D341Med (cell line): ENCODE measurements around the gene PI4K2A.

Experiments
- DNase-seq: peaks from one replicate; pipeline ENCODE4 v3.0.0; 2012; ENCODE audit warnings: low spot score

Gene PI4K2A

GRCh38 chr10:97640174-97640867 is at the start of gene PI4K2A:
TSS of gene PI4K2A (plus strand) at chr10:97640671. CDS start at chr10:97640743, 72 bp downstream.
- peak; percentile 92 for DNase-seq

DNA sequence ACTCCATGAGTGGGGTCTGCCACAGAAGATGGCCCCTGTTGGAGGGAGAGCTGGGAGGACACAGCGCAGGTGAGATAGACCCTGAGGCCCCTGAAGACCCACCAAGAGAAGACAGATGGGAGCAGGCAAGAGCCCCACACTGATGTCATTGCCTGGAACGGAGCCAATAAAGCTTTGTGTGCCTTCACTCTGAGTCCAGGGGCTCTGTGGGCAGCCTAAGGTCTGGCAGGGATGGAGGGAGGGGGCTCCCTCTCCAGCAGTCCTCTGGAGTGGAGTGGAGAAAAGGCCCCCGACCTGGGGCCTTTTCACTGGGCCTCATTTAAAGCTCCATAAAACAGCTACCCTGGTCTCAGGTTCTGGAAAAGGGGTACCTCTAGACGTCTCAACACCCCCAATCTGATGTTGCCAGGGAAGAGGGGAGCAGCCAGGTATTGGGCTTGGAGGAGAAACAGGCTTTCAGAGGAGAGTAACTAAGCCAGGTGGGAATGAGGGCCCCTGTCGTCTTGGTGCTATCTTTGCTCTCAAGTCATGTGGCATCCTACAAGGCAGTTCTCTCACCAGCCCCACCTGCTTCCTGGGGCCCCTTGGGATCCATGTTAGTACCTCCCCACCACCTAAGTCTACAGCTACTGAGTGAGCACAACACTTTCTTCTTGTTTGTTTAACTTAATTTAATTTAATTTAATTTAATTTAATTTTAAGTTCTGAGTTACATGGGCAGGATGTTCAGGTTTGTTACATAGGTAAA is 49.5 kb upstream of the PI4K2A start:
- no peak for DNase-seq

DNA sequence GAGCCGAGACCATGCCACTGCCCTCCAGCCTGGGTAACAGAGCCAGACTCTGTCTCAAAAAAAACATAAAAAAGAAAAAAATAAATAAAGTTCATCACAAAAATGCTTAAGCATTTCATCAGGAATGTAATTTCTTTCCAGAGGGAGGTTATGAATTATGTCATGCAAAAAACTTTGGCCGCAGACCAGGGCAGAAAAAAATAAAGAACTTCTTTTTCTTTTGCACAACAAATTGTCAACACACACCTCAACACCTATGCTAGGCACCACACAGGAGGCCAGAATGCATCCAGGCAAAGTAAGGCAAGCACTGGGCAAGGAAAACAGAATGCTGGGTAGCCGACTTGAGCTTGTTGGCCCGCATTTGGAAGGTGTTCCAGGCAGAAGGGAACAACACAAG is 47.0 kb upstream of the PI4K2A start:
- no peak for DNase-seq

DNA sequence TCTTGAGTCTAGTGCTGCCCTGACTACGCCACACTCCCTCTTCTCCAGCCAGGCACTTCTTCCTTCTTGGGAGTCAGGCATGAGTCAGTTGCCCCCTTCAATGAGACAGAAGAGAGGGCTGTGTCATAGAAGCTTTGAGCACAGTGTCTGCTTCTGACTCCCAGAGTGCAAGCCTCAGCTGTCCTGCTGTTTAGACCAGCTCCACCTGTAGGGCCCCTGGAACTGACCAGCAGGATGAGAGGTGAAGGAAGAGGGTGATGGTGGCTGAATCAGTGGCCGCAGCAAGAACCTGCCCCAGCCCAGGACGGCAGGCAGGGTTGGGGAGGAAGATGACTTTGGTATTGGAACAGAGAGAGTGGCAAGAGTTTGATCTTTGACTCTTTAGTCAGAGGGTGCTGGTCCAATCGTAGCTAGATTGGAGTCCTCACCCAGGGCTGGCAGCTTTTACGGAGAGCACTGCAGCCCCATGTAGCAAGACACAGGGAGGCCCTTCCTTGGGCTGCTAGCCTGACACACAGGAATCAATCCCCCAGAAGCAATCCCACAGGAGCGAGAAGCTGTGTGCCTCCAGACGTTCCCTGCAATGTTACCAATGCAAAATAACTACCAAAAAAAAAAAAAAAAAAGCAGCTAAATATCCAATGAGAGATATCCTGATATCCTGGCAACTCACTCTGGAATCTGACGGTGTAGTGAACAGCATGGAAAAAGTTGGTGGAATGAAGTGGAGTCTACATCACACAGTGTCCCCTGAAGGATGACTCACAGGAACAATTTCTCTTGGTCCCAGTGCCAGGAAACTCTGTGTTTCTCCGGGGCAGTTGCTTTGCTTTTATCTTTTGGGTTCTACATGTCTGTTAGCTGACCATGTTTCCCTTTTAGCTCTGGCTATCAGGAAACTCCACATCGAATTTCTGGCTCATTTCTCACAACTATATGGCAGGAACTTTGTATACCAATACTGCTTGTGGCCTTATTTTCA is 44.1 kb upstream of the PI4K2A start:
- no peak for DNase-seq

GRCh38 chr10:97597778-97598177 is 42.7 kb upstream of the PI4K2A start:
- no peak for DNase-seq

DNA sequence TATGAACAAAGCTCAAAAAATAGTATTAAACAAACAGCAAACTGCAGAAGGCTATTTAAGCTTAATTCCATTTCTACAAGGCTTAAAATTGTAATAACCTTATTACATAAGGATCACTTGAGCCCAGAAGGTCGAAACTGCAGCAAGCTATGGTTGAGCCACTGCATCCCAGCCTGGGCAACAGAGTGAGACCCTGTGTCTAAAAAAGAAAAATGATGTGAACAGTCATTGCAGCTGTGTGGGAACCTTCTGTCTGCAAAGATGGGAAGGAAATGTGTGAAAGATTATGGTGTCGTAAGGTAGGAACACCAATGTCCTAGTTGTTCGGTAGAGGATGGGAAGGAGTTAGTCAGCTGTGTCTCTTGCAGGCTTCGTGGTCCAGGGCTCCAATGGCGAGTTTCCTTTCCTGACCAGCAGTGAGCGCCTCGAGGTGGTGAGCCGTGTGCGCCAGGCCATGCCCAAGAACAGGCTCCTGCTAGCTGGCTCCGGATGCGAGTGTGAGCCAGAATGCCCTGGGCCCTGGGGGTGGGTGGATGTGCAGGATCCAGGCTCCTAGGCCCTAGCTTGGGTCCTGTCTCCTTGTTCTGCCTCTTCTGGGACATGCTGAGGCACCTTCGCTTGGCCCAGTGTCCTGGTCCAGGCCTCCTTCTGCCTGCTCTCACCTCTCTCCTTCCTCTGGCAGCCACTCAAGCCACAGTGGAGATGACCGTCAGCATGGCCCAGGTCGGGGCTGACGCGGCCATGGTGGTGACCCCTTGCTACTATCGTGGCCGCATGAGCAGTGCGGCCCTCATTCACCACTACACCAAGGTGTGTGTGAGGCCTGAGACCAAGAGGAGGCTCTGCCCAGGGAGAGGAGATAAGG is 41.8 kb upstream of the PI4K2A start:
- DNase-seq, result no peak

- no peak for DNase-seq
Observed at GRCh38 chr10:97599272-97599619, 41.2 kb upstream of the PI4K2A start.

- DNase-seq, result no peak
Observed at GRCh38 chr10:97600616-97601015, 39.9 kb upstream of the PI4K2A start.

DNA sequence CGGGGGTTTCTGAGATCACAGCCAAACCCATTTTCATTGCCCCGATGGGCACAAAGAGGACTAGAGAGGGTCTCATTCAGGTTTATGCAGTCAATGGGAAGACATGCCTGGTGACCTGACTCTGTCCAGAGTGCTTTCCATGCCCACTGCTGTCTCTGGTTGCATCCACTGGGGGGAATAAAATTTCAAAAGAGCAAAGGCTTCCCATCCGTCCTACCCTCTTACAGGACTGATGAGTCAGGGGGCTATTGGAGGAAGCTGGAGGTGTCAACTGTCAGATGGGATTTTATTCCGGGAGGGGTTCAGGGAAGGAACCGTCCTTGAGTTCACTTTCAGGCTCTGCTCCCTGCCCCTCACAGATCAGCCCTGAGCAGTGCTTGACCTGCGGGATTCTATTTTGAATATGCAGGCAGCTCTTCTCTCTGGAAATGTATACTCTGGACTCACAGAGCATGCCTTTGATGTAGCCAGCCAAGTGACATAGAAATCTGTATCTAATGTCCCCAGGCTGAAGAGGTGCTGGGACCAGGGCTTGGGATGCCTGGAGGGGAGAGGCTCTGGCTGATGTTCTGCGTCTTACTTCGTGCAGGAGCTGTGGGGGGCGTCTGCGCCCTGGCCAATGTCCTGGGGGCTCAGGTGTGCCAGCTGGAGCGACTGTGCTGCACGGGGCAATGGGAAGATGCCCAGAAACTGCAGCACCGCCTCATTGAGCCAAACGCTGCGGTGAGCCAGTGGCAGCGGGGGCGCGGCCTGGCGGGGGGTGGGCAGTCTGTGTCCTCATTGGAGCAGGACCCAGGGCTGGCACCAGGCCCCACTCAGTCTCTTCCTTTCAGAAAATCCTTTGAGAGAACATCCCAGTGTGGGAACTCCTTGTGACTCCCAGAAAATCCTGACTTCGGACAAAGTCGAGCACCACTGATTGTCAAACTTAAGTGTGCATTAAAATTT is 38.9 kb upstream of the PI4K2A start:
- no peak for DNase-seq

DNA sequence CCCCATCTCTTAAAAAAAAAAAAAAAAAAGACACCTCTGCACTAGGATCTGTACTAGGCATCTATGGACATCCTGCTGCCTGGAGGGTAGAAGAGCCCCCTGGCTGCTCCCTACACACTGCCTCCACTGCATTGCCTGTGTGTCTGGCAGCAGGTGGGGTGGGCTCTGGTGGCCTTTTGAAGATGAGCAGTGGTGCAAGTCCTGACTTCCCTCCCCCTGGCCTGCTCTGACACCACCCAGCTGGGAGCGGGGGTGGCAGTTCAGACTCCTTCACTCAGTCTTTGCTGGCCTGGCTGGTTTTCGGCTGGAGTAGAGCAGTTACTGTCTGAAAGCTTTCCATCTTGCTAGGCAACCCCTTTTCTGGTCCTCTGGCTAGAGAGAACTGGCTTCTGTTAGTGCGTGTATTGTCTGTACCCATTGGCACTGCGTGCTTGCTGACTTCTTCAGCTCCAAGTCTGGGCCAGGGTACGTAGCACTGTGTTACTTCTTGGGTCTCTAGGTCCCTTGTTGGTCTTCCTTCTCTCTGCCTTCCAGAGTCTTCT is 33.3 kb upstream of the PI4K2A start:
- no peak for DNase-seq

- no peak for DNase-seq
Observed at GRCh38 chr10:97608991-97609561, 31.4 kb upstream of the PI4K2A start.

- DNase-seq, result no peak
Observed at GRCh38 chr10:97611473-97611872, 29.0 kb upstream of the PI4K2A start.

GRCh38 chr10:97612386-97612785 is 28.1 kb upstream of the PI4K2A start:
- no peak for DNase-seq

DNA sequence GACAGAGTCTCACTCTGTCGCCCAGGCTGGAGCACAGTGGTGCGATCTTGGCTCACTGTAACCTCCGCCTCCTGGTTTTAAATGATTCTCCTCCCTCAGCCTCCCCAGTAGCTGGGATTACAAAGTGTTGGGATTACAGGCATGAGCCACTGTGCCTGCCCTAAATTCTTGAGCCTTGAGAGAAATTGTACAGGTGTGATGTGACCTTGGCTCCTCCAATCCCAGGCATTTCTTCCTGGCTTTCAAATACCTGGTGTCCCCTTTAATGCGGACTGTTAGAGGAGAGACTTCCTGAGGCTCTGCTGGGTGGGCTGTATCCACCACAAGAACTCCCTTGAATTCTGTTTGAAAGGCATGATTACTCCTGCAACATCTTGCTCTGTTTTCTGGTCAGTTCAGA is 22.2 kb upstream of the PI4K2A start:
- no peak for DNase-seq

- DNase-seq, result no peak
Observed at GRCh38 chr10:97618733-97619132, 21.7 kb upstream of the PI4K2A start.

GRCh38 chr10:97623277-97623676 is 17.2 kb upstream of the PI4K2A start:
- DNase-seq, result no peak

DNA sequence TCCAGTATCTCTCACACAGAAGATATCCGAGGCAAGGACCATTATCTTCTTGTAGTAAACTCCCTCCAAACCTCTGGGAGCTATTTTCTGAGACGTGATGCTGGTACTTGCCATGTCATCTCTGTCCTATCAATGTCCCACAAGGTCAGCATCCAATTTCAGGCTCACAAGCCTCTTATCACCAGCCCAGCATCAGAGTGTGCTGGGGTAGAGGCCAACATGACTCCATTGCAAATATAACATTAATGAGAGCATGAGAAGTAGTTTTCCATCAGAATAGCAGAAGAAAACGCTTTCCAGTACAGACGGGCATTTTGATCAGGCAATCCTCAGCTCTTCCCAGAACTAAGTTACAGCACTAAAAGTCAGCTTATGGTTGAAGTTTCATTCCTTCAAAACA is 12.7 kb upstream of the PI4K2A start:
- DNase-seq, result no peak

DNA sequence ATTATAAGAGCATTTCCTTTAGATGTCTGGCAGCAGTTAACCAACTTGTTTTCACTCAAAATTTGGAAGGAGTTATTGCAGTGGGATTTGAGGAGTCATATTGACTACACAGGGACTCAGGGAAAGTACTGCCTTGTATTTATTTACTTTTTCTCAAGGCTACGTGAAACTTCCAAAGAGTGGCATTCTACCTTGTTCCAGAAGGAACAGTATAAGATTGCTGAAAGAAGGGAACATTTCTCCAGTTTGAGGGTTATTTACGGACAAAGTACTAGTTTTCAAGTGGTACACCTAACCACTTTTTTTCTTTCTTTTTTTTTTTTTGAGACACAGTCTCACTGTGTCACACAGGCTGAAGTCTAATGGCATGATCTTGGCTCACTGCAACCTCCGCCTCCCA is 12.2 kb upstream of the PI4K2A start:
- DNase-seq, result no peak

- no peak for DNase-seq
Observed at GRCh38 chr10:97629289-97629688, 11.2 kb upstream of the PI4K2A start.

DNA sequence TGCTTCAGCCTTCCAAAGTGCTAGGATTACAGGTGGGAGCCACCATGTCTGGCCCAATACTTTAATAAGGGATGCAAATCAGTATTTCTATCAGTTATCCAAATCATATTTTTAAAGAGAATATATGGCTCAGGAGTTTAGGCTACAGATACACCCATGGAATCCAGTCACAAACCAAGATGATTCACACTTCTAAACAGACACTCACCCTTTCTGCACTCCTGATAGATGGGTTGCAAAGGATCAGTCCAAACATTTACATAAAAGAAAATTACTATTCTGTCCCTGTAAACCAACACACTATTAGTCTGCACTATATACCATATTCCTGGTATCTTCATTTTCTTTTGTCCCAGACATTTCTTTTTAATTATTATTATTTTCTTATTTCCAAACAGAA is 9.4 kb upstream of the PI4K2A start:
- DNase-seq, result no peak
